ENCODE results near the gene MPC1.

The MPC1 gene

DNA sequence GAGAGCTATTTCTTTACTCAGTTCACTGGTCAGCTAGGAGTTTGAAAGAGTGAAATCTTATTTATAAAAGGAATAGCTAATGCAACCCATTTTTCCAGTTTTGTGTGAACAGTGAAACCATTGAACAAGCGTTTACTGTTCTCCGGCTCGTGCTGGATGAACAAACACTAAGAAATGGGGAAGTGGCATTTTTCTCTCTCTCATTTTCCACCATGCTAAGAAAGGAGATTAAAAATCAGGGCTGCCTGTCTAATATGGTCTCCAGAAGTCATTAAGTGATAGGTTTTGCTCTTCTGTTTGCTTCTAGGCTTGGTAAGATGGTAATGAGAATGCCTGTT is 39.6 kb downstream of the MPC1 start:
- no peak for DNase-seq

- peak; percentile 69 for DNase-seq
Observed at GRCh38 chr6:166342349-166343149, 40.2 kb downstream of the MPC1 start, which contains the start of gene SFT2D1. Gene SFT2D1 (minus strand): TSS chr6:166342545. CDS start chr6:166342481, 64 bp downstream.

DNA sequence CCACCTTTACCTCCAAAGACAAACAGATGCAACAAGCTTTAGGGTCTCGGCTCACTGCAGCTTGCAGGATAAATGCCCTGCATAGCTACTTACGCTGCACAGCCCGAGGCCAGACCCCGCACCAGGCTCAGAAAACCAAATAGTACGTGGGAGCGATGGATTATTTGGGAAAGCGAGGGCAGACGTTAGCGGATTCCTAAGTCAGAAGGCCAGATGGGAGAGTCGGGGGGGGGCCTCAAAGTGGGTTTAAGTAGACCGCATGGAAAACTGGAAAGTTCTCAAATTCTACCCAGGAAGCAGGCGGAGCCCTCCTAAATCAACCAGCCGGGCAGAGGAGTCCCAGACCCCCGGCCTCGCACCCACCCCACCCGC is 40.8 kb downstream of the MPC1 start:
- no peak for DNase-seq

GRCh38 chr6:166341464-166341863 is 41.3 kb downstream of the MPC1 start:
- no peak for DNase-seq

DNA sequence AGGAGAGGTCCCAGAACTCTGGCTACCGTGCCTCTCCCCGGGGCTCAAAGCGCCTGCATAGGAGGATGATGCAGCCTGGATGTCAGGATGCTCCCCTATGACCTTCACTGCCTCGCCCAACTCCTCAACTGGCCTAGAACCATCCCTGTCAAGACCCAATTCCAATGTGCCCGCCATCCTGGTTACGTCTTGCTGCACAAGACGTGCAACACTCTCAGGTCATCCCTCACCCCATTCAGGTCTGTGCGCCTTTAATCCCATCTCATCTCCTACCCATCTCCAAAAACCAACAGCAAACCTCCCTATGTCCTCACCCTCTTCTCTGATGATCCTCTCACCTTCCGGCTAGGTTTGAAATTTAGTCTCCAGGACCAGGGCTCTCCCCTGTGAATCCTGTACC is 43.9 kb downstream of the MPC1 start:
- DNase-seq = no peak

DNA sequence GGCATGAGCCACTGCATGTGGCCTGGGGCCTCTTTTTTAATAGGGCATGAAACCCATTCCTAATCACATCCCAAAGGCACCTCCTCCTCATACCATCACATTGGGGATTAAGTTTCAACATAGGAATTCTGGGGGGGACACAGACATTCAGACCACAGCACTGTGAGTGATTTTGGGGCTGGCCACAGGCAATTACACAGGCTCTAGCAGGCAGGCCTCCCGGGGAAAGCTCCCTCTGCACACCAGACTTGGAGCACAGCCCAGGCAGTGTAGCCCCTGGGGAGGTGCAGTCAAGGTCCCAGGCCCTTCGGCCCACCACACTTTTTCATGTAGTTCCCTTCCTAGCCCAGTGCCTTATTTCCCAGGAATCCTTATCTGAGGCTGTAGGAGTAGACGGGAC is 45.9 kb downstream of the MPC1 start:
- DNase-seq = no peak

GRCh38 chr6:166335378-166336302 is 47.1 kb downstream of the MPC1 start:
- no peak for DNase-seq

GRCh38 chr6:166334878-166335277 is 47.9 kb downstream of the MPC1 start:
- DNase-seq = no peak

DNA sequence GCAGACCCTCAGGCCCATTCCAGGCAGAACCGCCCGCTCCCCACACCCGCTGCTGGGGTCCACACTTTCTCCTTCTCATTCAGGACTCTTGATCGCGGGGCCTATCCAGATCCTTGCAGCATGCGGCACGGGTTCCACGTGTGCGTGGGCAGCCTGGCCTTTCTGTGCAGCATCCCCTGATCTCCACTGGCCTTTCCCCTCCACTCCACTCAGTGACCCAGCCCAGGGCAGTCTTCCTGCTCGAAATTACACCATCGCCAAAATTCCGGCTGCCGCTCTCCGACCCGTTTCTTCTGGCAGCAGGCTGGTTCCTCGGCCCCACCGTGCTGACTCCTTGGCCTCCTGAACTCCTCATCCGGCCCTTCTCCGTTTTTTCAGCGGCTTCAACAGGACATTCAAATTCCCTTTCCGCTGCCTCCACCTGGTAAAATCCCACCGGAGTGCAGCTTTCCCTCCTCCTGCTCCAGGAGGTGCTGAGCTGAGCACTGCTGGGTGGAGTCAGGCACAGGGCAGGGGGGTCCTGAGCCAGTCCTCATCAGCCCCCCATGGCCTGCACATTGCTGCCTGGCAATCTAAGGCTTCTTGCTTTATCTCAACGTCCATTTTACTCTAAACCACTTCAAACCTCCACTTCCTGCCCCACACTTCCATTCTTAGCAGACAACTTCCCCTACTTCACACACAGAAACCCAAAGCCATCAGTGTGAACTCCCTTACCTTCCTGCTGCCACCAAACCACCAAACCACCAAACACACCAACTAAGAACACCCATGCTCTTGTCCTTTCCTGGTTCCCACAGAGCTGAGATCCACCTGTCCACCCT is 49.4 kb downstream of the MPC1 start:
- peak; percentile 43 for DNase-seq

DNA sequence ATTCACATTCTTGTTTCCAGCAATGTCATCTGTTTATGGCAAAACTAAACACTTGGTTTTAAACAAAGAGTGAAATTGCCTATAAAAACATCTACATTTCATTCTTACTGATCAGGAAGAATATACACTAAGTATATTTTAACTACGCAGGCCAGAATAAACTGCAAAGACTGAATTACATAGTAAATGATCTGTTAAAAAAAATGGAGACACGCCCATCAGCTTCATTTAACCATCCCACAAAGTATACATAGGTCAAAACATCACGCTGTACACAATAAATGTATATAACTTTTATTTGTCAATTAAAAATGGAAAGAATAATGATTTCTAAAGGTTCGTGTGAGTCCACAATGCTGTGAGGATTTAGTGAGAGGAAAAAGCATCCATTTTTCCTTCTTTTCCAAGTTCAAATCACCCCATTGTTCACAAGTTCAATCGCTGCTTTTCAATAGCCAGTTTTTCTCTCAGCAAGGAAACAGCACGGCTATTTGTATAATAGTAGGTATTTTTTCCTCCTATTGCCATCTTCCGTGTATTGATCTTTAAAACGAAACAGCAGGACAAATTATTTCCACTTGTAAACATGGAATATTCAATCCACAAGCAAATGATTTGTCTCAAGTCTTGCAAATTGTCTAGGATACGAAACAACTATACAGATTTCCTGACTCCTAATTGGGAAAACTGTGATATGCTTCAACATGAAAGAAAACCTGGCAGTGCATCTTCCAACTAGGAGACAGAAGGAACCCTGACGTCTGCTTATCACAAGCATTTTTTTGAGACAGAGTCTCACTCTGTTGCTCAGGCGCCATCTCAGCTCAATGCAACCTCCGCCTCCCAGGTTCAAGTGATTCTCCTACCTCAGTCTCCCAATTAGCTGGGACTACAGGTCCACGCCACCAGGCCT is 51.0 kb downstream of the MPC1 start:
- DNase-seq = no peak

- DNase-seq = no peak
Observed at GRCh38 chr6:166330612-166331011, 52.1 kb downstream of the MPC1 start.

DNA sequence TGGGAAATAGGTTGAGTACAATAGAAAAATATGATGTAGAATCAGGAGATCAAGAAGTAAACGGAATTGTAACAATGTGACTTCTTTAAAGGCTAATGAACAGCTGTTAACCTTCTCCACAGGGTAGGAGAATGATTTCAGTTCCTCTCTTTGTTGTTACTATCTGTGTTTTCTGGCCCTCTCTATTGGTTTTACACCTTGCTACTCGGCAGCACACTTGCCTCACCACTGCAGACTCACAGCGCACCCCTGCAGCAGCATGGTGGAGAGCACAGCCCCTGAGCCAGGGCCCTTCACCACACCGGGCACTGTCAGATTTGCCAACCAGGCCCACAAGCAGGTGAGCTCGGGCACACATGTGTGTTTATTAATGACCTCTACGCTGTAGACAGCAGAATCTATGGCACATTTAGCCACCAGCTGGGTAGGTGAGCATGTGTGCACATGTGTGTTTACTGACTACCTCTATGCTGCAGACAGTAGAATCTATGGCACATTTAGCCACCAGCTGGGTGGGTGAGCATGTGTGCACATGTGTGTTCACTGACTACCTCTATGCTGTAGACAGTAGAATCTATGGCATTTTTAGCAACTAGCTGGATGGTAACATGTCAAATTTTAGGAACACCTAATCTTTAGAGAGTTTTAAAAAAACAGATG is 57.2 kb downstream of the MPC1 start:
- no peak for DNase-seq

DNA sequence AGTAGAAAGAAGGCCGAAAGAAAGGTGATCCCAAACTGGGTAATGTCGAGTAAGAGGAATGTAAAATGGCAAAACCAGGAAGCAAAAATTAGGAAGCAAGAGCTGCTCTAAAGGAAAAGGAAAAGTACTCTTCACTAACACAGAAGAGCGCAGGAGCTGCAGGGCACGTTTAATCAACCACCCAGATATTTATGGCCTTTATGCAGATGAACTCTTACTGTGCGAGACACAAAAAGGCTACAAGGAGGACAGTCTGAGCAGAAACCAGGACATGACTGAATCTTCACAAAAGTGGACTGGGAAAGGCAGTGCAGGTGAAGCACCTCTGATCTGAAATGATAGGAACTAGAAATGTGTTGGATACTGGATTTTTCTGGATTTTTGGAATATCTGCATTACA is 59.3 kb downstream of the MPC1 start:
- DNase-seq = no peak

GRCh38 chr6:166318649-166319600 is 63.8 kb downstream of the MPC1 start:
- DNase-seq = no peak

- DNase-seq = no peak
Observed at GRCh38 chr6:166318227-166318626, 64.5 kb downstream of the MPC1 start.

DNA sequence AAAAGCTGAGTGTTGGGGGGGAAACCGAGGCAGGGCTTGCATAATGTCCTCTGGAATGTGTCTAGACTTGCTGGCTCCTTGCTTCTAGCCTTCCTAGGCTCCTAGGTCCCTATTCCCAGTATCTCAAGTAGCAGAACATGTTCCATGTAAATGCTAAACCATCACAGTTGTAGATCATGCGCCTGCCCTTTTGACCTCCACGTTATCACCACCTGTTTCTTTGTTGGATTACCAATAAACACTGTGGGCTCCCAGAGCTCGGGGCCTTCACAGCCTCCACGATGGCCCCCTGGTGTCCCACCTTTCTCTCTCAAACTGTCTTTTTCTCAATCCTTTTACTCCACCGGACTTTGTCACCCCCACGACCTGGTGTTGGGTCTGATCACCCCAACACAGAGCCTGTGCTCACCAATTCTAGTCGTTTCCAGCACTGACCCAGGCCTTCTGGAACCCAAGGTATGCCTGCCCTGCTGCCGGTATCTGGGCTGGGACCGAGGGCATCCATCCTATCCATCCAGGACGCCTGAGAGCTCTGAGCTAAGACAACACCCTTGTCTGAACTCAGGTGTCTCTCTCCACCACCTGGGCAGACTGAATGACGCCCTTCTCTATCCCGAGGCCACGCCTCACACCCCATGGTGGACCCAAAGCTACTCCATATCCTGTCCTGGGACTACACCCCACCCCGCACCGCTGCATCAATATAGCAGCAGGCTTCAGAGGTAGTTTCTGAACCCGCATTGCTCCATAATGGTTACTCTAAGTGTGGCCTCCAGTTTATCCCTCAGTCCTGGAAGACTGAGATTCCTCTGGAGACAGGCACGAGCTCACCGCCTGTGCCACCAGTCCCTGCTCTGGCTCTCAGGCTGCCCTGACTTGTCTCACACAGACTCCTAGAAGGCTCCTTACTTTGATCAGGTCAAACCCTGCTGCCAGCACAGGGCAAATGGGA is 65.2 kb downstream of the MPC1 start:
- no peak for DNase-seq

- DNase-seq = no peak
Observed at GRCh38 chr6:166315436-166315835, 67.3 kb downstream of the MPC1 start.

Measured in activated gamma-delta T cell treated with Interleukin-2 at 50 U/mL for 16 hours (primary cell).